GM18858 (cell line): ENCODE data around the gene CRHR2.

Experiments
- ATAC-seq: cut with Tn5 transposase; IDR thresholded peaks from one replicate; pipeline ENCODE4 v1.9.1; 2021; ENCODE audit not compliant: unreplicated experiment

CRHR2 gene

GRCh38 chr7:30683306-30683705 lies 1.1 kb upstream of the CRHR2 start:
- ATAC-seq, result no peak

- ATAC-seq, result no peak
These were observed 443 bp downstream of the CRHR2 start for GRCh38 chr7:30681815-30682211.

- no peak for ATAC-seq
These were observed 892 bp downstream of the CRHR2 start for GRCh38 chr7:30681331-30681797.

- no peak for ATAC-seq
These were observed 2.6 kb downstream of the CRHR2 start for GRCh38 chr7:30679664-30680063.

- ATAC-seq, result no peak
These were observed 3.5 kb downstream of the CRHR2 start for GRCh38 chr7:30678805-30679204.

- ATAC-seq, result no peak
These were observed 7.4 kb downstream of the CRHR2 start for GRCh38 chr7:30674876-30675275.

GRCh38 chr7:30674420-30674819 lies 7.8 kb downstream of the CRHR2 start:
- ATAC-seq, result no peak

- no peak for ATAC-seq
These were observed 10.3 kb downstream of the CRHR2 start for GRCh38 chr7:30671793-30672465.

GRCh38 chr7:30668102-30668501 lies 14.2 kb downstream of the CRHR2 start:
- ATAC-seq, result no peak

GRCh38 chr7:30667172-30667571 lies 15.1 kb downstream of the CRHR2 start:
- no peak for ATAC-seq

- ATAC-seq, result no peak
These were observed 16.8 kb downstream of the CRHR2 start for GRCh38 chr7:30665449-30665848.

GRCh38 chr7:30665043-30665442 lies 17.2 kb downstream of the CRHR2 start:
- no peak for ATAC-seq

GRCh38 chr7:30664184-30664885 lies 17.9 kb downstream of the CRHR2 start:
- ATAC-seq, result no peak

GRCh38 chr7:30663414-30663813 lies 18.8 kb downstream of the CRHR2 start:
- no peak for ATAC-seq

GRCh38 chr7:30662431-30662939 lies 19.8 kb downstream of the CRHR2 start:
- no peak for ATAC-seq

GRCh38 chr7:30661926-30662325 lies 20.3 kb downstream of the CRHR2 start:
- ATAC-seq, result no peak

- ATAC-seq, result no peak
These were observed 21.7 kb downstream of the CRHR2 start for GRCh38 chr7:30660331-30661255.

- ATAC-seq, result no peak
These were observed 22.9 kb downstream of the CRHR2 start for GRCh38 chr7:30659312-30659711.

- ATAC-seq, result no peak
These were observed 23.7 kb downstream of the CRHR2 start for GRCh38 chr7:30658479-30659074.

GRCh38 chr7:30657131-30657530 lies 25.1 kb downstream of the CRHR2 start:
- no peak for ATAC-seq
